GM23338 (cell line): ENCODE measurements around the gene PSPN. TPM values are rescaled to one million over a fixed set of nuclear protein-coding genes. Genes with fewer than 3 reads are reported as not detected.
A peak's percentile ranks its signal among the peaks of the same experiment; 100 is the strongest.

Experiments
- ATAC-seq: fragments of 200-7000 bp; cut with Tn5 transposase; 3 replicates; pipeline ENCODE4 v1.9.1; 2020
- DNase-seq: peaks from one replicate; pipeline ENCODE4 v3.0.0-alpha.2; 2015; ENCODE audit warnings: low spot score
- H2AFZ ChIP-seq: fragments of 200-600 bp; sonication (generic); 2 replicates; pipeline ENCODE4 v1.8.0; 2016; ENCODE audit warnings: antibody characterized with exemption, mild to moderate bottlenecking, moderate library complexity
- H3F3A ChIP-seq: fragments of 200-600 bp; sonication (generic); replicated peaks from 2 replicates; pipeline ENCODE4 v1.8.0; 2017; ENCODE audit warnings: antibody characterized with exemption, mixed run types, low read depth
- H3K27ac ChIP-seq: fragments of 200-600 bp; sonication (generic); 2 replicates; pipeline ENCODE4 v1.6.1; 2016; ENCODE audit warnings: low read depth
- H3K27me3 ChIP-seq: fragments of 200-600 bp; sonication (generic); 2 replicates; pipeline ENCODE4 v1.8.0; 2016; ENCODE audit warnings: mild to moderate bottlenecking, mixed run types, moderate library complexity; ENCODE audit not compliant: insufficient read depth
- H3K36me3 ChIP-seq: fragments of 200-600 bp; sonication (generic); 2 replicates; pipeline ENCODE4 v1.8.0; 2016; ENCODE audit warnings: mild to moderate bottlenecking; ENCODE audit not compliant: insufficient read depth
- H3K4me1 ChIP-seq: fragments of 200-600 bp; sonication (generic); 2 replicates; pipeline ENCODE4 v1.8.0; 2016; ENCODE audit warnings: mild to moderate bottlenecking, moderate library complexity; ENCODE audit not compliant: insufficient read depth
- H3K4me2 ChIP-seq: fragments of 200-600 bp; sonication (generic); 2 replicates; pipeline ENCODE4 v1.7.1; 2017; ENCODE audit warnings: mixed run types
- H3K4me3 ChIP-seq: fragments of 200-600 bp; sonication (generic); 2 replicates; pipeline ENCODE4 v1.6.1; 2016; ENCODE audit warnings: mixed run types
- H3K79me2 ChIP-seq: fragments of 200-600 bp; sonication (generic); replicated peaks from 2 replicates; pipeline ENCODE4 v1.8.0; 2017; ENCODE audit warnings: mild to moderate bottlenecking; ENCODE audit not compliant: insufficient read depth
- H3K9me2 ChIP-seq: fragments of 200-600 bp; sonication (generic); 2 replicates; pipeline ENCODE4 v1.8.0; 2017; ENCODE audit not compliant: insufficient read depth
- H4K20me1 ChIP-seq: fragments of 200-600 bp; sonication (generic); replicated peaks from 2 replicates; pipeline ENCODE4 v1.8.0; 2017; ENCODE audit warnings: mild to moderate bottlenecking; ENCODE audit not compliant: insufficient read depth
- H3K27ac Mint-ChIP-seq: 2 replicates; pipeline ENCODE4 v1.8.0; 2020; ENCODE audit warnings: inconsistent platforms, mild to moderate bottlenecking, moderate library complexity, mixed read lengths
- H3K27me3 Mint-ChIP-seq: 3 replicates; pipeline ENCODE4 v1.8.0; 2022; ENCODE audit warnings: low read depth, mild to moderate bottlenecking, moderate library complexity, mixed read lengths, inconsistent platforms; ENCODE audit not compliant: insufficient read depth, poor library complexity
- H3K36me3 Mint-ChIP-seq: 3 replicates; pipeline ENCODE4 v1.8.0; 2021; ENCODE audit warnings: low read depth, mild to moderate bottlenecking, inconsistent platforms, moderate library complexity, mixed read lengths
- H3K4me1 Mint-ChIP-seq: 3 replicates; pipeline ENCODE4 v1.8.0; 2020; ENCODE audit warnings: mild to moderate bottlenecking, inconsistent platforms, mixed read lengths
- H3K4me3 Mint-ChIP-seq: 3 replicates; pipeline ENCODE4 v1.8.0; 2021; ENCODE audit warnings: moderate library complexity, mild to moderate bottlenecking, inconsistent platforms, mixed read lengths
- H3K9me3 Mint-ChIP-seq: 3 replicates; pipeline ENCODE4 v1.8.0; 2020; ENCODE audit warnings: moderate library complexity, mild to moderate bottlenecking, inconsistent platforms, mixed read lengths
- CREB1 ChIP-seq: fragments of 250-450 bp; sonication (Bioruptor Pico); IDR thresholded peaks from 2 replicates; pipeline ENCODE4 v1.5.0; 2020; ENCODE audit warnings: low read depth, mild to moderate bottlenecking, moderate library complexity
- CTCF ChIP-seq, 2 experiments: fragments of 200-600 bp in 1 of 2; sonication (generic) in 1 of 2; conservative IDR thresholded peaks; 2 replicates each; pipeline versions ENCODE4 v1.5.1 to v1.6.1; 2016 to 2017; ENCODE audit warnings: antibody characterized with exemption in 2 of 2, low read depth in 2 of 2, mild to moderate bottlenecking in 2 of 2, moderate library complexity in 1 of 2
- EZH2phosphoT487 ChIP-seq: fragments of 200-600 bp; sonication (generic); IDR thresholded peaks from one replicate; pipeline ENCODE4 v1.8.1; 2018; ENCODE audit warnings: antibody characterized with exemption; ENCODE audit not compliant: unreplicated experiment
- JUNB ChIP-seq: IDR thresholded peaks from one replicate; pipeline ENCODE4 v1.6.1; 2016; ENCODE audit warnings: antibody characterized with exemption; ENCODE audit not compliant: unreplicated experiment
- POLR2AphosphoS5 ChIP-seq: IDR thresholded peaks from 2 replicates; pipeline ENCODE4 v1.6.1; 2016; ENCODE audit warnings: antibody characterized with exemption, low read depth
- STAT1 ChIP-seq: IDR thresholded peaks from one replicate; pipeline ENCODE4 v1.6.1; 2016; ENCODE audit warnings: antibody characterized with exemption; ENCODE audit not compliant: unreplicated experiment
- ZNF331 ChIP-seq: fragments of 250-450 bp; sonication (Bioruptor Pico); IDR thresholded peaks from 2 replicates; pipeline ENCODE4 v1.5.0; 2020; ENCODE audit warnings: low read depth, mild to moderate bottlenecking, moderate library complexity
- polyA plus RNA-seq: library from polyadenylated mRNA; unstranded; fragments of >200 nt; fragmentation: Nextera tagmentation; extraction: Ambion mirVana; gene quantifications from 2 replicates; pipeline ENCODE4 v1.2.1, GENCODE V29; 2016
- total RNA-seq: library from RNA; depleted of rRNA; stranded (reverse); fragments of >200 nt; shearing (Covaris generic); gene quantifications from 2 replicates; pipeline ENCODE4 v1.2.3, GENCODE V29; 2014
- TF ChIP-seq, protein P1 (sequence below): IDR thresholded peaks from 2 replicates; pipeline ENCODE4 v1.6.1; 2016; ENCODE audit warnings: antibody characterized with exemption
- TF ChIP-seq, protein P2 (sequence below): IDR thresholded peaks from one replicate; pipeline ENCODE4 v1.6.1; 2018; ENCODE audit warnings: antibody characterized with exemption; ENCODE audit not compliant: unreplicated experiment

PSPN gene
- total and polyA plus RNA-seq, 2 experiments from 2014 or later: 0.82 to 1.2 TPM

DNA sequence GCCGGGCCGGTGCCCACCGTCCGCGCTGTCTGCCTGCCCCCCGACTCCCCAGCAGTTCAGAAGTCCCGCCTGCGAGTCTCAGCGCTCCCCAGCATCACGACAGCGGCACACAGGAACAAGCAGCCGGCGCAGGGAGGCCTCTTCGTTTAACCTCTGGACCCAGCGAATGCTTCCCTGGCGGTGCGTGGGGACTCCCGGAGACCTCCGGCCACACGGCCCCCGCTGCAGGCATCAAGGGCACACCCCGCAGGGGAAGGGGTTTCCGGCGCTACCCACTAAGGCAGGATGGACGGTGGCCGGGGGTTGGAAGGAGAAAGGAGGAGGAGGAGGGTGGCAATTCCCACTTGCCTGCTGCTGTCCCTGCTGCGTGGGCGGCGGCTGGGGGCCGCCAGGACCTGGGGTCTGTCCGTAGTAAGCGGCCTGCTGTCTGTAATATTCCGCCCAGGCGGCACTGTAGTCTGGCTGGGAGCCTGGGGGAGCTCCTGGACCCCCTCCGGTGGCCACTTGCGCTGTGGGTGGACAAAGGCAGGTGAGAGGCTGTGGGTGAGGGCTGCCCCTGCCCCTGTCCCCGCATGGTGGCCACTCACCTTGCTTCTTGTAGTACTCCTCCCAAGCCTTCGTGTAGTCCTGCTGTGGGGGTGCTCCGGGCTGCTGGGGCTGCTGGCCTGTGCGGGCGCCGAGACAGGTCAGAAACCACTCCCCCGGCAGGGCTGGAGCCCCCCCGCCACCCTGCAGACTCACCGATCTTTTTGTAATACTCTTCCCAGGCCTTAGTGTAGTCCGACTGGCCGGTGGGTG is 39.3 kb upstream of the PSPN start:
- H4K20me1 ChIP-seq: peaks cover 19% of the 10 kb centered on the region; the same call in 1 of the 2 replicates
- ATAC-seq (no peak), DNase-seq (peak; percentile 27)
- no peak overlapping the region for H3K4me3 Mint-ChIP-seq
- H3K27ac ChIP-seq: peak overlapping the region; percentile 94
- no peak overlapping the region for H3K4me2 ChIP-seq
- no peak overlapping the region for H3K27ac Mint-ChIP-seq
- H3K9me3 Mint-ChIP-seq: no peaks in the 10 kb centered on the region; the same call in 2 of the 3 replicates
- H3K36me3 Mint-ChIP-seq: peaks cover 69% of the 10 kb centered on the region
- H3K4me1 Mint-ChIP-seq: peaks cover 21% of the 10 kb centered on the region
- no peak overlapping the region for H2AFZ ChIP-seq
- H3K27me3 Mint-ChIP-seq: peaks cover 10% of the 10 kb centered on the region
- no peak overlapping the region for H3K4me3 ChIP-seq
- H3K4me1 ChIP-seq: peaks cover 10% of the 10 kb centered on the region
- TF ChIP-seq STAT1 (no peak), JUNB (no peak), POLR2AphosphoS5 (no peak), CTCF (conservative IDR thresholded peaks at IDR 0.05; ENCODE audit: low read depth in 2 of 2) (no peak; a peak in 1 of 4 replicates), EZH2phosphoT487 (no peak), ZNF331 (CRISPR knock-in tag) (no peak), CREB1 (CRISPR knock-in tag) (no peak)
- TF ChIP-seq, protein P1, sequence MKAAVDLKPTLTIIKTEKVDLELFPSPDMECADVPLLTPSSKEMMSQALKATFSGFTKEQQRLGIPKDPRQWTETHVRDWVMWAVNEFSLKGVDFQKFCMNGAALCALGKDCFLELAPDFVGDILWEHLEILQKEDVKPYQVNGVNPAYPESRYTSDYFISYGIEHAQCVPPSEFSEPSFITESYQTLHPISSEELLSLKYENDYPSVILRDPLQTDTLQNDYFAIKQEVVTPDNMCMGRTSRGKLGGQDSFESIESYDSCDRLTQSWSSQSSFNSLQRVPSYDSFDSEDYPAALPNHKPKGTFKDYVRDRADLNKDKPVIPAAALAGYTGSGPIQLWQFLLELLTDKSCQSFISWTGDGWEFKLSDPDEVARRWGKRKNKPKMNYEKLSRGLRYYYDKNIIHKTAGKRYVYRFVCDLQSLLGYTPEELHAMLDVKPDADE: no peak
- TF ChIP-seq, protein P2, sequence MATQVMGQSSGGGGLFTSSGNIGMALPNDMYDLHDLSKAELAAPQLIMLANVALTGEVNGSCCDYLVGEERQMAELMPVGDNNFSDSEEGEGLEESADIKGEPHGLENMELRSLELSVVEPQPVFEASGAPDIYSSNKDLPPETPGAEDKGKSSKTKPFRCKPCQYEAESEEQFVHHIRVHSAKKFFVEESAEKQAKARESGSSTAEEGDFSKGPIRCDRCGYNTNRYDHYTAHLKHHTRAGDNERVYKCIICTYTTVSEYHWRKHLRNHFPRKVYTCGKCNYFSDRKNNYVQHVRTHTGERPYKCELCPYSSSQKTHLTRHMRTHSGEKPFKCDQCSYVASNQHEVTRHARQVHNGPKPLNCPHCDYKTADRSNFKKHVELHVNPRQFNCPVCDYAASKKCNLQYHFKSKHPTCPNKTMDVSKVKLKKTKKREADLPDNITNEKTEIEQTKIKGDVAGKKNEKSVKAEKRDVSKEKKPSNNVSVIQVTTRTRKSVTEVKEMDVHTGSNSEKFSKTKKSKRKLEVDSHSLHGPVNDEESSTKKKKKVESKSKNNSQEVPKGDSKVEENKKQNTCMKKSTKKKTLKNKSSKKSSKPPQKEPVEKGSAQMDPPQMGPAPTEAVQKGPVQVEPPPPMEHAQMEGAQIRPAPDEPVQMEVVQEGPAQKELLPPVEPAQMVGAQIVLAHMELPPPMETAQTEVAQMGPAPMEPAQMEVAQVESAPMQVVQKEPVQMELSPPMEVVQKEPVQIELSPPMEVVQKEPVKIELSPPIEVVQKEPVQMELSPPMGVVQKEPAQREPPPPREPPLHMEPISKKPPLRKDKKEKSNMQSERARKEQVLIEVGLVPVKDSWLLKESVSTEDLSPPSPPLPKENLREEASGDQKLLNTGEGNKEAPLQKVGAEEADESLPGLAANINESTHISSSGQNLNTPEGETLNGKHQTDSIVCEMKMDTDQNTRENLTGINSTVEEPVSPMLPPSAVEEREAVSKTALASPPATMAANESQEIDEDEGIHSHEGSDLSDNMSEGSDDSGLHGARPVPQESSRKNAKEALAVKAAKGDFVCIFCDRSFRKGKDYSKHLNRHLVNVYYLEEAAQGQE: no peak
- peaks cover 26% of the 10 kb centered on the region for H3K36me3 ChIP-seq
- peaks cover 24% of the 10 kb centered on the region for H3F3A ChIP-seq
- H3K27me3 ChIP-seq: no peaks in the 10 kb centered on the region
- H3K9me2 ChIP-seq: no peaks in the 10 kb centered on the region
- peaks cover 19% of the 10 kb centered on the region for H3K79me2 ChIP-seq
